ENCODE results near the gene WDR7. TPM values are rescaled to one million over a fixed set of nuclear protein-coding genes. Genes with fewer than 3 reads are reported as not detected.

The WDR7 gene
- total and polyA plus RNA-seq, 2 experiments from 2014 or later = 7.0 to 14.8 TPM

GRCh38 chr18:56982766-56983165, 331.6 kb downstream of the WDR7 start:
- Histone ChIP-seq H3K27ac (ENCODE audit: low read depth) (no peak overlapping the region), H2AFZ (no peak overlapping the region), H3K27me3 (ENCODE audit: insufficient read depth) (no peaks in the 10 kb centered on the region), H3K36me3 (ENCODE audit: insufficient read depth) (no peaks in the 10 kb centered on the region), H3K4me1 (ENCODE audit: insufficient read depth) (peaks cover 9% of the 10 kb centered on the region; the same call in 1 of the 2 replicates), H3F3A (replicated peaks; ENCODE audit: low read depth) (no peaks in the 10 kb centered on the region), H3K4me3 (no peak overlapping the region), H3K9me2 (ENCODE audit: insufficient read depth) (no peaks in the 10 kb centered on the region), H4K20me1 (replicated peaks; ENCODE audit: insufficient read depth) (no peaks in the 10 kb centered on the region), H3K79me2 (replicated peaks; ENCODE audit: insufficient read depth) (no peaks in the 10 kb centered on the region), H3K4me2 (no peak overlapping the region)
- Mint-ChIP-seq H3K27me3 (ENCODE audit: insufficient read depth, low read depth, poor library complexity) (no peaks in the 10 kb centered on the region), H3K4me3 (no peak overlapping the region), H3K9me3 (no peaks in the 10 kb centered on the region), H3K27ac (no peak overlapping the region), H3K4me1 (peaks cover 25% of the 10 kb centered on the region; the same call in 2 of the 3 replicates), H3K36me3 (ENCODE audit: low read depth) (no peaks in the 10 kb centered on the region)
- ATAC-seq = no peak
- TF ChIP-seq EZH2phosphoT487 (IDR thresholded peaks at IDR 0.05; ENCODE audit: unreplicated experiment) (no peak), CTCF (conservative IDR thresholded peaks at IDR 0.05; ENCODE audit: low read depth in 2 of 2) (no peak), JUNB (IDR thresholded peaks at IDR 0.05; ENCODE audit: unreplicated experiment) (no peak)
- DNase-seq (ENCODE audit: low spot score) = no peak

- H3K27me3 ChIP-seq (ENCODE audit: insufficient read depth) = no peaks in the 10 kb centered on the region
- Mint-ChIP-seq H3K36me3 (ENCODE audit: low read depth) (no peaks in the 10 kb centered on the region), H3K4me3 (no peak overlapping the region), H3K4me1 (peaks cover 30% of the 10 kb centered on the region), H3K9me3 (no peaks in the 10 kb centered on the region), H3K27ac (no peak overlapping the region), H3K27me3 (ENCODE audit: insufficient read depth, low read depth, poor library complexity) (no peaks in the 10 kb centered on the region)
- H3K36me3 ChIP-seq (ENCODE audit: insufficient read depth) = no peaks in the 10 kb centered on the region
- H3K4me3 ChIP-seq = no peak overlapping the region
- no peak overlapping the region for H2AFZ ChIP-seq
- DNase-seq (ENCODE audit: low spot score) = no peak
- TF ChIP-seq REST (IDR thresholded peaks at IDR 0.05; ENCODE audit: unreplicated experiment) (no peak), EZH2phosphoT487 (IDR thresholded peaks at IDR 0.05; ENCODE audit: unreplicated experiment) (no peak), ETS1 (IDR thresholded peaks at IDR 0.05) (no peak)
- H3F3A ChIP-seq (replicated peaks; ENCODE audit: low read depth) = no peaks in the 10 kb centered on the region
- no peak for ATAC-seq
- H4K20me1 ChIP-seq (replicated peaks; ENCODE audit: insufficient read depth) = no peaks in the 10 kb centered on the region
- no peaks in the 10 kb centered on the region for H3K9me2 ChIP-seq (ENCODE audit: insufficient read depth)
- no peaks in the 10 kb centered on the region for H3K79me2 ChIP-seq (replicated peaks; ENCODE audit: insufficient read depth)
- no peak overlapping the region for H3K27ac ChIP-seq (ENCODE audit: low read depth)
- peaks cover 9% of the 10 kb centered on the region; the same call in 1 of the 2 replicates for H3K4me1 ChIP-seq (ENCODE audit: insufficient read depth)
- H3K4me2 ChIP-seq = no peak overlapping the region
Measured at GRCh38 chr18:56983275-56983992, 332.3 kb downstream of the WDR7 start.
